ENCODE results near the gene PDZD8.
A peak's percentile ranks its signal among the peaks of the same experiment; 100 is the strongest.

Gene PDZD8

GRCh38 chr10:117375360-117376178, at the start of gene PDZD8:
Gene PDZD8 (minus strand): TSS chr10:117375440. CDS start chr10:117375227, 213 bp downstream.
- DNase-seq (ENCODE audit: low read depth) = peak; percentile 66

GRCh38 chr10:117424171-117424570, 48.9 kb upstream of the PDZD8 start:
- DNase-seq (ENCODE audit: low read depth) = no peak
- no peak overlapping the region for H3K4me3 ChIP-seq (ENCODE audit: low read depth, low read length)

More at GRCh38 chr10:117375360-117376178, at the start of gene PDZD8:
- H3K4me3 ChIP-seq (ENCODE audit: low read depth, low read length) = peak within 1 kb of the TSS; percentile 88

- no peak for DNase-seq (ENCODE audit: low read depth)
- no peak overlapping the region for H3K4me3 ChIP-seq (ENCODE audit: low read depth, low read length)
These were observed 46.7 kb upstream of the PDZD8 start for GRCh38 chr10:117421985-117422384.

- no peak for DNase-seq (ENCODE audit: low read depth)
- no peak overlapping the region for H3K4me3 ChIP-seq (ENCODE audit: low read depth, low read length)
These were observed 45.5 kb upstream of the PDZD8 start for GRCh38 chr10:117420768-117421167.

GRCh38 chr10:117419921-117420320, 44.7 kb upstream of the PDZD8 start:
- no peak for DNase-seq (ENCODE audit: low read depth)
- no peak overlapping the region for H3K4me3 ChIP-seq (ENCODE audit: low read depth, low read length)

GRCh38 chr10:117419159-117419558, 43.9 kb upstream of the PDZD8 start:
- no peak for DNase-seq (ENCODE audit: low read depth)
- no peak overlapping the region for H3K4me3 ChIP-seq (ENCODE audit: low read depth, low read length)

- H3K4me3 ChIP-seq (ENCODE audit: low read depth, low read length) = no peak overlapping the region
These were observed 42.9 kb upstream of the PDZD8 start for GRCh38 chr10:117418121-117418520.

GRCh38 chr10:117417196-117417595, 42.0 kb upstream of the PDZD8 start:
- no peak overlapping the region for H3K4me3 ChIP-seq (ENCODE audit: low read depth, low read length)
- no peak for DNase-seq (ENCODE audit: low read depth)

More at GRCh38 chr10:117418121-117418520, 42.9 kb upstream of the PDZD8 start:
- DNase-seq (ENCODE audit: low read depth) = no peak

GRCh38 chr10:117413928-117414618, 38.8 kb upstream of the PDZD8 start:
- DNase-seq (ENCODE audit: low read depth) = peak; percentile 8
- no peak overlapping the region for H3K4me3 ChIP-seq (ENCODE audit: low read depth, low read length)

- no peak for DNase-seq (ENCODE audit: low read depth)
- no peak overlapping the region for H3K4me3 ChIP-seq (ENCODE audit: low read depth, low read length)
These were observed 37.3 kb upstream of the PDZD8 start for GRCh38 chr10:117412469-117413010.

- no peak for DNase-seq (ENCODE audit: low read depth)
- no peak overlapping the region for H3K4me3 ChIP-seq (ENCODE audit: low read depth, low read length)
These were observed 36.5 kb upstream of the PDZD8 start for GRCh38 chr10:117411479-117412399.

- no peak for DNase-seq (ENCODE audit: low read depth)
- no peak overlapping the region for H3K4me3 ChIP-seq (ENCODE audit: low read depth, low read length)
These were observed 35.3 kb upstream of the PDZD8 start for GRCh38 chr10:117410557-117410956.

GRCh38 chr10:117409549-117410305, 34.5 kb upstream of the PDZD8 start:
- no peak overlapping the region for H3K4me3 ChIP-seq (ENCODE audit: low read depth, low read length)
- no peak for DNase-seq (ENCODE audit: low read depth)

- DNase-seq (ENCODE audit: low read depth) = no peak
- no peak overlapping the region for H3K4me3 ChIP-seq (ENCODE audit: low read depth, low read length)
These were observed 33.5 kb upstream of the PDZD8 start for GRCh38 chr10:117408436-117409384.

- no peak overlapping the region for H3K4me3 ChIP-seq (ENCODE audit: low read depth, low read length)
- no peak for DNase-seq (ENCODE audit: low read depth)
These were observed 30.5 kb upstream of the PDZD8 start for GRCh38 chr10:117405730-117406129.

- no peak for DNase-seq (ENCODE audit: low read depth)
- no peak overlapping the region for H3K4me3 ChIP-seq (ENCODE audit: low read depth, low read length)
These were observed 25.1 kb upstream of the PDZD8 start for GRCh38 chr10:117400329-117400728.

GRCh38 chr10:117399341-117400196, 24.3 kb upstream of the PDZD8 start:
- no peak overlapping the region for H3K4me3 ChIP-seq (ENCODE audit: low read depth, low read length)
- DNase-seq (ENCODE audit: low read depth) = no peak
